Fibroblast of lung (primary cell): ENCODE data around the gene B4GALT7. TPM values are rescaled to one million over a fixed set of nuclear protein-coding genes. Genes with fewer than 3 reads are reported as not detected.

Experiments
- DNase-seq, 2 donors: peaks; one replicate each; pipeline versions ENCODE4 v3.0.0 to v3.0.0-alpha.2; 2010; ENCODE audit warnings: low read depth in 2 of 2
- H2AFZ ChIP-seq: 2 replicates; pipeline ENCODE4 v1.5.1; 2012; ENCODE audit warnings: low read length, control low read depth, inconsistent platforms
- H3K27ac ChIP-seq: 2 replicates; pipeline ENCODE4 v1.5.1; 2011; ENCODE audit warnings: low read length, control low read depth; ENCODE audit not compliant: insufficient read depth
- H3K27me3 ChIP-seq: 2 replicates; pipeline ENCODE4 v1.5.1; 2011; ENCODE audit warnings: mild to moderate bottlenecking, low read length; ENCODE audit not compliant: control insufficient read depth, insufficient read depth
- H3K36me3 ChIP-seq: 2 replicates; pipeline ENCODE4 v1.5.1; 2011; ENCODE audit warnings: low read length; ENCODE audit not compliant: control insufficient read depth, insufficient read depth
- H3K4me1 ChIP-seq: 2 replicates; pipeline ENCODE4 v1.5.1; 2011; ENCODE audit warnings: low read length; ENCODE audit not compliant: control insufficient read depth, insufficient read depth; ENCODE audit errors: extremely low read depth
- H3K4me2 ChIP-seq: 2 replicates; pipeline ENCODE4 v1.5.1; 2011; ENCODE audit warnings: low read length, control low read depth; ENCODE audit not compliant: insufficient read depth; ENCODE audit errors: extremely low read depth
- H3K4me3 ChIP-seq, 4 experiments: fragments of 200-600 bp in 1 of 4; sonication (generic) in 1 of 4; replicated peaks in 1 of 4; 2 replicates each; pipeline ENCODE4 v1.5.1; 2011 to 2016; ENCODE audit warnings: low read length in 4 of 4, low read depth in 3 of 4, mild to moderate bottlenecking in 3 of 4, control low read depth in 2 of 4, inconsistent platforms in 1 of 4, mixed read lengths in 1 of 4; ENCODE audit not compliant: insufficient read depth in 1 of 4; ENCODE audit errors: control extremely low read depth in 1 of 4
- H3K79me2 ChIP-seq: 2 replicates; pipeline ENCODE4 v1.5.1; 2012; ENCODE audit warnings: mild to moderate bottlenecking, low read length, inconsistent platforms; ENCODE audit not compliant: control insufficient read depth, insufficient read depth
- H3K9ac ChIP-seq: 2 replicates; pipeline ENCODE4 v1.5.1; 2011; ENCODE audit warnings: mild to moderate bottlenecking, low read length, control low read depth; ENCODE audit not compliant: insufficient read depth
- H3K9me3 ChIP-seq: 2 replicates; pipeline ENCODE4 v1.5.1; 2012; ENCODE audit warnings: low read depth, low read length; ENCODE audit not compliant: control insufficient read depth, insufficient read depth
- H4K20me1 ChIP-seq: 2 replicates; pipeline ENCODE4 v1.5.1; 2011; ENCODE audit warnings: low read length; ENCODE audit not compliant: control insufficient read depth, insufficient read depth; ENCODE audit errors: extremely low read depth
- CTCF ChIP-seq, 2 donors: IDR thresholded peaks in 1 of 2; conservative IDR thresholded peaks in 1 of 2; 1 replicate in 1 of 2; 2 replicates in 1 of 2; pipeline ENCODE4 v1.5.1; 2011 to 2012; ENCODE audit warnings: low read length in 2 of 2, control low read depth in 1 of 2, inconsistent platforms in 1 of 2, low read depth in 1 of 2, mild to moderate bottlenecking in 1 of 2
- EZH2 ChIP-seq: IDR thresholded peaks from 2 replicates; pipeline ENCODE4 v1.5.1; 2012; ENCODE audit warnings: low read length, control low read depth, mild to moderate bottlenecking; ENCODE audit errors: missing control alignments
- polyA plus RNA-seq, 2 donors: library from polyadenylated mRNA; depleted of rRNA in 1 of 2; stranded (reverse) in 1 of 2; unstranded in 1 of 2; fragments of >200 nt; gene quantifications; 2 replicates each; pipeline ENCODE4 v1.2.1, GENCODE V29; 2011 to 2012; ENCODE audit warnings: missing spikeins in 1 of 2
- total RNA-seq: library from RNA; depleted of rRNA; stranded (reverse); fragments of >200 nt; gene quantifications from 2 replicates; pipeline ENCODE4 v1.2.1, GENCODE V29; 2014

The B4GALT7 gene
- total and polyA plus RNA-seq, 2 donors (not counting 1 experiment from before 2014, with no cell fraction given), result 20.8 to 29.1 TPM

- H3K4me3 ChIP-seq, result no peak overlapping the region
- H2AFZ ChIP-seq, result no peak overlapping the region
- peaks cover 13% of the 10 kb centered on the region for H3K79me2 ChIP-seq
- peaks cover 2% of the 10 kb centered on the region for H3K36me3 ChIP-seq
- peaks cover 22% of the 10 kb centered on the region for H3K27me3 ChIP-seq
- H3K9ac ChIP-seq, result no peak overlapping the region
- H3K4me2 ChIP-seq, result no peak overlapping the region
- H4K20me1 ChIP-seq, result no peaks in the 10 kb centered on the region
- H3K4me1 ChIP-seq, result peaks cover 3% of the 10 kb centered on the region
- DNase-seq, result no peak
- H3K9me3 ChIP-seq, result no peaks in the 10 kb centered on the region
- no peak for TF ChIP-seq EZH2
- TF ChIP-seq CTCF (conservative IDR thresholded peaks at IDR 0.05 in 1 of 2, IDR thresholded peaks at IDR 0.05 in 1 of 2; ENCODE audit: low read depth in 1 of 2, low read length in 2 of 2), result no peak
- no peak overlapping the region for H3K27ac ChIP-seq
Observed at GRCh38 chr5:177588413-177588909, 11.5 kb upstream of the B4GALT7 start.

DNA sequence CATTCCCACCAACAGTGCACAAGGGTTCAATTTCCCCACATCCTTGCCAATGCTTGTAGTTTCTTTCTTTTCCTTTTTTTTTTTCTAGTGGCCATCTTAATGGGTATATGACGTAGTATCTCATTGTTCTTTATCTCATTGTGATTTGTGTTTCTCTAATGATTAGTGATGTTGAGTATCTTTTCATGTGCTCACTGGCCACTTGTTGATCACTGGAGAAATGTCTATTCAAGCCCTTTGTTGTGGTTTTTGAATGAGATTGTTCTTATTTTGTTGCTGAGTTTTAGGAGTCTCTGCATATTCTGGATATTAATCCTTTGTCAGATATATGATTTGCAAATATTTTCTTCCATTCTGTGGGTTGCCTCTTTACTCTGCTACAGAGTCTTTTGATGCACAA, 9.5 kb upstream of the B4GALT7 start:
- Histone ChIP-seq H3K4me1 (peaks cover 6% of the 10 kb centered on the region), H3K9me3 (no peaks in the 10 kb centered on the region), H3K79me2 (peaks cover 20% of the 10 kb centered on the region), H3K4me3 (no peak overlapping the region), H4K20me1 (no peaks in the 10 kb centered on the region), H3K4me2 (no peak overlapping the region), H2AFZ (no peak overlapping the region), H3K27ac (no peak overlapping the region), H3K27me3 (peaks cover 12% of the 10 kb centered on the region), H3K36me3 (peaks cover 20% of the 10 kb centered on the region), H3K9ac (no peak overlapping the region)
- no peak for DNase-seq
- TF ChIP-seq CTCF (conservative IDR thresholded peaks at IDR 0.05 in 1 of 2, IDR thresholded peaks at IDR 0.05 in 1 of 2; ENCODE audit: low read depth in 1 of 2, low read length in 2 of 2), result no peak
- no peak for TF ChIP-seq EZH2

DNA sequence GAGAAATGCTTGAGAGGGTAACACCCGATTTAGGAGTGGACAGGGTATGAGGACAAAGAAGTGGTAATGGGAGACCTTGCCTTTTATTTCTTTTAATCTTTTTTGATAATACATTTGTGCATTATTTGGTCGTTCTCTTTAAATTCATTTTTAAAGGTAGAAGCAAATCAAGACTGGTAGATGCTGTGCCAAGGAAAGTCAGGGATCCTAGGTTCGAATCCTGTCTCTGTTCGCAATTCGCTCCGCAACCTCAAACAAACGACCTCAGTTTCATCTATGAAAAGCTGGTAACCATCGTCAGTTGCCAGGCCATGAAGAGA, 8.3 kb upstream of the B4GALT7 start:
- H3K27ac ChIP-seq, result no peak overlapping the region
- H3K9me3 ChIP-seq, result no peaks in the 10 kb centered on the region
- no peak for DNase-seq
- no peaks in the 10 kb centered on the region for H4K20me1 ChIP-seq
- TF ChIP-seq CTCF (conservative IDR thresholded peaks at IDR 0.05 in 1 of 2, IDR thresholded peaks at IDR 0.05 in 1 of 2; ENCODE audit: low read depth in 1 of 2, low read length in 2 of 2), result no peak
- no peak for TF ChIP-seq EZH2
- H2AFZ ChIP-seq, result peak overlapping the region; percentile 80
- peaks cover 12% of the 10 kb centered on the region for H3K27me3 ChIP-seq
- H3K4me2 ChIP-seq, result peak overlapping the region; percentile 88
- peak overlapping the region; percentile 1 for H3K9ac ChIP-seq
- peaks cover 6% of the 10 kb centered on the region for H3K4me1 ChIP-seq
- peaks cover 27% of the 10 kb centered on the region for H3K36me3 ChIP-seq
- H3K79me2 ChIP-seq, result peaks cover 20% of the 10 kb centered on the region
- H3K4me3 ChIP-seq, result peak overlapping the region; percentile 78 to 97 (median 94)
